MM.1S (cell line): ENCODE measurements around the gene MYRF.

Experiments
- EZH2 ChIP-seq: fragments of 300-600 bp; sonication (generic); optimal IDR thresholded peaks from 2 replicates; pipeline ENCODE3; 2017; ENCODE audit warnings: low read depth, mild to moderate bottlenecking, antibody characterized with exemption, low read length, mixed read lengths
- TF ChIP-seq, protein P1 (sequence below): fragments of 300-600 bp; sonication (generic); IDR thresholded peaks from 2 replicates; pipeline ENCODE4 v1.5.1; 2016; ENCODE audit warnings: antibody characterized with exemption, low read length, mixed read lengths

DNA sequence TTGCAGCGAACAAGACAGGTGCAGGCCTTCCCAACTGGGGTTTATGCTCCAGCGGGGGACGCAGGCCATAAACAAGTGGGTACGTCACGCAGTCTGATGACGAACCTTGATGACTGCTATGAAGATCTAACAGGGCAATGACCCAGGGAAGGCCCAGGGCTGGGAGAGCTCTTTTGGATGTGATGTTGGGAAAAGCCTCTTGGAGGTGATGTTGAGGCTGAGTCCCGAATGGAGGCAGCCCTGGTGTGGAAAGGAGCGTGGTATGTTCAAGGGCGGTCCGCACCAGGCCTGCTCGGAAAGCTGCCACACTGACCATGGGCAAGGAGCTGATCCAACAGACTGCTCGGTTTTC is 81.5 kb downstream of the MYRF start:
- TF ChIP-seq EZH2, result no peak
- TF ChIP-seq, protein P1, sequence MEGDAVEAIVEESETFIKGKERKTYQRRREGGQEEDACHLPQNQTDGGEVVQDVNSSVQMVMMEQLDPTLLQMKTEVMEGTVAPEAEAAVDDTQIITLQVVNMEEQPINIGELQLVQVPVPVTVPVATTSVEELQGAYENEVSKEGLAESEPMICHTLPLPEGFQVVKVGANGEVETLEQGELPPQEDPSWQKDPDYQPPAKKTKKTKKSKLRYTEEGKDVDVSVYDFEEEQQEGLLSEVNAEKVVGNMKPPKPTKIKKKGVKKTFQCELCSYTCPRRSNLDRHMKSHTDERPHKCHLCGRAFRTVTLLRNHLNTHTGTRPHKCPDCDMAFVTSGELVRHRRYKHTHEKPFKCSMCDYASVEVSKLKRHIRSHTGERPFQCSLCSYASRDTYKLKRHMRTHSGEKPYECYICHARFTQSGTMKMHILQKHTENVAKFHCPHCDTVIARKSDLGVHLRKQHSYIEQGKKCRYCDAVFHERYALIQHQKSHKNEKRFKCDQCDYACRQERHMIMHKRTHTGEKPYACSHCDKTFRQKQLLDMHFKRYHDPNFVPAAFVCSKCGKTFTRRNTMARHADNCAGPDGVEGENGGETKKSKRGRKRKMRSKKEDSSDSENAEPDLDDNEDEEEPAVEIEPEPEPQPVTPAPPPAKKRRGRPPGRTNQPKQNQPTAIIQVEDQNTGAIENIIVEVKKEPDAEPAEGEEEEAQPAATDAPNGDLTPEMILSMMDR, result no peak
